Inflammatory macrophage (primary cell): ENCODE measurements around the gene KCNMA1.
"Not testable (repeated sequence)": the region's sequence is repeated elsewhere in the genome, so short reads cannot be mapped to it uniquely, and the experiment has no call there.

Experiments
- DNase-seq, 2 donors: peaks; one replicate each; pipeline ENCODE4 v3.0.0-alpha.2; 2020 to 2022

KCNMA1 gene

GRCh38 chr10:77529050-77529576, 108.5 kb downstream of the KCNMA1 start:
- DNase-seq, result no peak

DNA sequence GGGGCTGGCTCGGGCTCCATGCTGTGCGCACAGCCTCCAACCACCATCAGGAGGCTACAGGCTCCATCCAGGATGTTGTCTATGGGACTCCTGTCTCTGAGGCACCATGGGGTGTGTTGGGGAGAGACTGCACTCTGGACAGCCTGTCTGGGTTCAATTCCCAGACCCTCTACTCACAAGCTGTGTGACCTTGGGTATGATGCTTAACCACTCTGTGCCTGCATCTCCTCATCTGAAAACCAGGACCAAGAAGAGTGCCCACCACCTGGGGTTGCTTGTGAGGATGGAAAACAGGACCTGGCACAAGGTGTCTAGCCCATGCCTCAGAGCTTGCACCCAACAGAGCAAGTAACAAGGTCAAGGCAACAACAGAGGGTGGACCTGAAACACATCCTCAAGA, 109.8 kb downstream of the KCNMA1 start:
- DNase-seq, result no peak

- DNase-seq, result no peak
Measured at GRCh38 chr10:77526868-77527617, 110.6 kb downstream of the KCNMA1 start.

- DNase-seq, result no peak
Measured at GRCh38 chr10:77524281-77524711, 113.3 kb downstream of the KCNMA1 start.

- DNase-seq, result no peak
Measured at GRCh38 chr10:77522268-77522809, 115.3 kb downstream of the KCNMA1 start.

GRCh38 chr10:77520995-77521394, 116.6 kb downstream of the KCNMA1 start:
- no peak for DNase-seq

GRCh38 chr10:77520290-77520689, 117.3 kb downstream of the KCNMA1 start:
- no peak for DNase-seq

- not testable (repeated sequence) for DNase-seq
Measured at GRCh38 chr10:77519791-77520190, 117.8 kb downstream of the KCNMA1 start.

DNA sequence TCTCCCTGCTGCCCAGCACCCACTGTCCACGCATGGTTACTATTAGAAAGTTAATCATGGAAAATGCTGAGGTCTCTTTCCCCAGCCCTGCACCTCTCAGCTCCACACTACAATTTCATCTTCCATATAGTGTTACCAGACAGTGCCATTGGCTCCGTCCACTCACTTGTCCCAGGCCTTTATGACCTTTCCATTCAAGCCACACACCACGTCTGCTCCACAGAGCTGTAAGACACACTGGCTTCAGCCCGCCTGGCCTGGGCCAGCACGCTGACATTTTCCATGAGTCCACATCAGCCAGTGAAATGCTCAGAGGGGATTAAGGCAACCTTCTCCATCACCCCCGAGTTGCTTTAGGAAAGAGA, 118.7 kb downstream of the KCNMA1 start:
- DNase-seq, result no peak

DNA sequence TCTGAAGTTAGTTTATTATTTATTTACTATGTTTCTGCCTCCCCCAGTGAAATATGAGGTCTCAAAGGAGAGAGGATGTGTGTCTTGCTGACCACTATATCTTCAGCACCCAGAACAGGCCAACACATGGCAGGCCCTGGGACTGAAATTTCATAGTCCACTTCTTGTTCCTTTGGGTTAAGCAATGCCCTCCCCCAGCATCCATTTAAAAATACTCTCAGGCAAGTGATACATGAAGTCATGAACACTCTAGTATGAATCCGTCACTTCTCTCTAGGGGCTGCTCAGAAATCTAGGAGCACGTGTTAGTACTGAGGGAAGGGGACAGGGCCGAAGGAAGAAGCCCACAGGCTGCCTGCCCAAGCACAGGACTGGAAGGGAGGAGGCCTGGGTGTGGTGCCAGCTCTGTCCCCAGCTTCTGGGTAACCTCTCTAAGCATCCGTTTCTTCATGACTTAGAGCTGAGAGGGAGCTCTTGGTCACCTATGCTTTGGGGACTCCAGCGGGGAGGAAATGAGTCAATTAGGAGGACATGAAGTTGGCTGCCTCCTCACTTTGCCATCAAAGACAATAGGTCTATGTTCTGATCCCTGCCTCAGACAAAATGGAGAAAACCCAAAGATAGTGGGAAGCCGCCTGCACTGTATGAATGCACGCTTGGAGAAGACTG, 119.2 kb downstream of the KCNMA1 start:
- DNase-seq, result peak; percentile 56 to 79

GRCh38 chr10:77516575-77516974, 121.0 kb downstream of the KCNMA1 start:
- DNase-seq, result no peak

DNA sequence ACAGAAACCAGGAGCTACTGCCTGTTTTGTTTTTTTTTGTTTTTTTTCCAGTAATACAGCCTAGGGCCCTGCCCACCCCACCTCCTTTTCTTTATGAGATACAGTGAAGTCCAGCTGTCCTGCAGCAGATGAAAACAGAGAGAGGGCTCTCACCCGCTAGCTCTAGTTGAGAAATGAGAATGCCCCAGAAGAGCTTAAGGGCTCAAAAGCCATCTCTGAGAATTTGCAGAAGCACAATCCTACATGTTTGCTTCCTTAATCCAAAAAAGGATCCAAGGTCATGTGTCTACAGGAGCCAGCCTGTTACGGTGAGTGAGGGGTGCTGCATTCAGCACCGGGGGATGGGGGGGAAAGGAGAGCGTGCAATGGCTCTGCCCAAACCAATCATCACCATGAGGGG, 122.7 kb downstream of the KCNMA1 start:
- peak; percentile 19 to 47 for DNase-seq

DNA sequence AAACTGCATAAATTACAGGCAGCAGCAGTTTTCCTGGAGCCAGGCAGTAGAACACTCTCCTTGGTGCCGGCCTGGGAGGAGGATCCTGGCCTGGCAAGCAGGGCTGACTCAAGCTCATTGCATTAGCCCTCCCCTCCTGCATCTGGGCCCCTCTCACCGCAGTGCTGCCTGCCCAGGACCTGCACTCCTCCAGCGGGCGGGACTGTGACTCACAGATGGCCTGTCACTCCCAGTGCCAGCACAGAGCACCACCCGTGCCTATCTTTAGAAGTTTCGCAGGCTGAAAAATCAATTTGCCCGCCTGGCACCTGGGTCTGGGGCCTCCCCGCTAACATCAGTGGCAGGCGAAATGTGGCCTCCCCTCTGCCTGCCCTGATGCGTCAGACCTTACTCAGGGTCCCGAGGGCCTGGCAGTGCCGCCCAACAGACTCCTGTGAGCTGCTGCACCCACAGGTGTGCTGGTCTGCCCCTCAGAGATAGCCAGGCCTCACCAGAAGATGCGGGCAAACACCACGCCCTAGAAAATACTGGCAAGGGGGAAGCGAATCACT, 123.8 kb downstream of the KCNMA1 start:
- DNase-seq, result no peak

DNA sequence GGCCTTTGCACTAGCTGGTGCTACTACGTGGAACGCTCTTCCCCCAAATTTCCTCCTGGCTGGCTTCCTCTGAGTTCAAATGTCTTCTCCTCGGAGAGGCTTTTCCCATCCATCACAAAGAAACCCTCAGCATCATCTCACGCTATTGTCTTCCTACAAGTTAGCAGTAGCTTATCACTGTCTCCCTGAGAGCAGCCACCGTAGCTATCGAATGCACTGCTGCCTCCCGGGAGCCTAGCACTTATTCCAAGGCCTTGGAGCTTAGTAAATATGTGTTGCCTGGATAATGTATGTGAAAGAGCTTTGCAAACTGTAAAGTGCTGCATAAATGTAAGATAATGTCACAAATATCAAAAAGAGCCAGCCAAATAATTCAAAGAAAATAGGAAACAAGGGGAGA, 124.4 kb downstream of the KCNMA1 start:
- no peak for DNase-seq

DNA sequence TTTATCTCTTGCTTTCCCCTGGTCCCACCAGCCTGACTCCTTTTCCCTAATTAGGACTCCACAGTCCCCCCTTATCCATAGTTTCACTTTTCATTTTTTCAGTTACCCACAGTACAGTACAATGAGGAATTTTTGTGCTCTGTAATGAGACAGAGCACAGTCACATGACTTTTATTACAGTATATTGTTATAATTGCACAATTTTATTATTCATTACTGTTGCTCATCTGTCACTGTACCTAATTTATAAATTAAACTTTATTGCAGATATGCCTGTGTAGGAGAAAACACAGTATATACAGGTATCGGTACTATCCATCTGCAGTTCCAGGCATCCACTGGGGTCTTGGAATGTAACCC, 125.4 kb downstream of the KCNMA1 start:
- DNase-seq, result no peak

DNA sequence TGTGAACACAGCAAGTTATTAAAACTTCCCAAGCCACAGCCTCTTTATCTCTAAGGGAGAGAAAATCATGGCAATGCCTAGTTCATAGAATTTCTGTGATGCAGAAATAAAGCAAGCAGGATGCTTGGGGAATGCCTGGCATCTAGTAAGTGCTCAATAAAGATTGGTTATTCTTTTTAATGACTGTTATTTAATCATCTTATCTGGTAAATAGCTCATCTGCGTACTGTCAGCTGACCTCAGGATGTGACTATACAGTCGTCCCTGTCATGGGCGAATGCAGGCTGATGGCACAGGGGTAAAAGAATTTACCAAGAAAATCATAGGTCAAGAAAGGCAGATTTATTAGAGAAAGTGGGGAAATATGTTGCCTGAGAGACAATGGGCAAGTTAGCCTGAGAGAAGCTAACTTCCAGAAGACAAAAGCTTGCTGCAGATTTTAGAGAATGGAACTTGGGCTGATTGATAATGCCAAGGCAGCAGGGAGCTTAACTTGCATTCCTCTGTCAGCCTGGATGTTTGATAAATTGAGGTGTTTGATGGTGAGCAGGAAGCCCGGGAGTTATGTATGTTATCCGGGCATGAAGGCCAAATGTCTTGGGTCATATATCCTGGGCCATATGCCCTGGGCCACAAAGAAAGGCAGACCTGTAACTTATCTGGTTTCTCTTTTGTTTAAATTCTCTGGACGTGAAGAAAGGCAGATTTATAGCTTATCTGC, 126.0 kb downstream of the KCNMA1 start:
- no peak for DNase-seq

GRCh38 chr10:77510695-77511094, 126.9 kb downstream of the KCNMA1 start:
- DNase-seq, result no peak

GRCh38 chr10:77510294-77510693, 127.3 kb downstream of the KCNMA1 start:
- DNase-seq, result no peak

- DNase-seq, result no peak
Measured at GRCh38 chr10:77509391-77509790, 128.2 kb downstream of the KCNMA1 start.

DNA sequence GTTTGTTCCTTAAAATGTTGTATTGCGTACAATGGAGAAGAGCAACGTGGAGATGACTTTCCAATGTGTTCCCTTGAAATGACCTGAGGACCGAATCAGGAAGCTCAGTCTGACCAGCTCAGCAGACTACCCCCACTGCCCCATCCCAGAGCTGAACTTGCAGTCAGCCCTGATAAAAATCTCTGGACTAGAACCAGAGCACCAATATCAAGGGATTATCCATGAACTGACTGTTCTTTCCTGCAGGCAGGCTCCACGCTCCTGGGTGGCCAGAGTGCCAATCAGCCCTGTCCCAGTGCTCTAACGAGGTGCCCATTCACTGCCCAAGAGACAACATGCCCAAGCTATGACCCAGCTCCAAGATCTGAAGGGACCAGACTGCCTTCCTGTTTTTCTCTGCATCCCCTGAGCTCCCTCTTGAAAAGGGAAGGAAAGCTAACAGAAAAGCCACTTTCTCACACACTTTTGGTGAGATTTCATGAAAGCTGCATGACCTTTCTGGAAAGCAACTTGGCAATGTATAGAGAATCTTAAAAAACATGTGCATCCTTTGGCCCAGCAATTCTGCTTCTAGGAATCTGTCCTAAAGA, 130.2 kb downstream of the KCNMA1 start:
- DNase-seq, result peak; percentile 69 to 85

- DNase-seq, result no peak
Measured at GRCh38 chr10:77506517-77507200, 130.9 kb downstream of the KCNMA1 start.
